Caco-2 (cell line): ENCODE data around the gene NCAM2. TPM values are rescaled to one million over a fixed set of nuclear protein-coding genes. Genes with fewer than 3 reads are reported as not detected.

Experiments used
- BruUV-seq: library from RNA; stranded (reverse); fragments of 400-500 nt; replicated peaks from 2 replicates; lab custom pipeline; 2021; lab: Mats Ljungman, UMichigan
- CTCF ChIA-PET: fragments of 300-600 bp; sonication (Branson Sonifier 250); formaldehyde crosslinking; loops from one replicate; lab custom pipeline; 2022; ENCODE audit warnings: antibody characterized with exemption; lab: Charles Lee
- POLR2A ChIA-PET: fragments of 300-600 bp; sonication (Branson Sonifier 250); formaldehyde crosslinking; loops from one replicate; lab custom pipeline; 2022; ENCODE audit warnings: antibody characterized with exemption; lab: Charles Lee
- DNase-seq, 2 experiments: peaks; one replicate each; pipeline versions ENCODE4 v3.0.0 to v3.0.0-alpha.2; 2020 to 2022
- H3K27me3 ChIP-seq: replicated peaks from 2 replicates; pipeline ENCODE4 v1.6.0; 2011; ENCODE audit warnings: low read length; ENCODE audit not compliant: control insufficient read depth, insufficient read depth
- H3K36me3 ChIP-seq: 2 replicates; pipeline ENCODE4 v1.5.1; 2011; ENCODE audit warnings: low read length; ENCODE audit not compliant: control insufficient read depth, insufficient read depth
- H3K4me1 ChIP-seq: fragments of 250-450 bp; sonication (Bioruptor Pico); 2 replicates; pipeline ENCODE4 v1.5.1; 2020; ENCODE audit warnings: mild to moderate bottlenecking
- H3K4me3 ChIP-seq: 2 replicates; pipeline ENCODE4 v1.5.1; 2011; ENCODE audit warnings: low read depth, mild to moderate bottlenecking, control low read depth, low read length
- H3K9me3 ChIP-seq: fragments of 250-450 bp; sonication (Bioruptor Pico); 2 replicates; pipeline ENCODE4 v1.5.1; 2020; ENCODE audit warnings: mild to moderate bottlenecking, moderate library complexity
- H3K27ac Mint-ChIP-seq: one replicate; pipeline ENCODE4 v1.8.0; 2022; ENCODE audit warnings: mixed read lengths; ENCODE audit not compliant: unreplicated experiment
- H3K27me3 Mint-ChIP-seq: one replicate; pipeline ENCODE4 v1.8.0; 2022; ENCODE audit warnings: mixed read lengths; ENCODE audit not compliant: insufficient read depth, unreplicated experiment
- H3K36me3 Mint-ChIP-seq: one replicate; pipeline ENCODE4 v1.8.0; 2022; ENCODE audit warnings: mild to moderate bottlenecking, mixed read lengths; ENCODE audit not compliant: insufficient read depth, unreplicated experiment
- H3K4me1 Mint-ChIP-seq: one replicate; pipeline ENCODE4 v1.8.0; 2022; ENCODE audit warnings: low read depth, mixed read lengths; ENCODE audit not compliant: unreplicated experiment
- H3K4me3 Mint-ChIP-seq: one replicate; pipeline ENCODE4 v1.8.0; 2022; ENCODE audit warnings: mild to moderate bottlenecking, moderate library complexity, mixed read lengths; ENCODE audit not compliant: unreplicated experiment
- H3K9me3 Mint-ChIP-seq: one replicate; pipeline ENCODE4 v1.8.0; 2022; ENCODE audit warnings: mixed read lengths; ENCODE audit not compliant: unreplicated experiment
- CTCF ChIP-seq, 2 experiments: fragments of 200-600 bp in 1 of 2; IDR thresholded peaks; 1 replicate in 1 of 2; 2 replicates in 1 of 2; pipeline versions ENCODE4 v1.5.1 to v1.8.0; 2011 to 2022; ENCODE audit warnings: antibody characterized with exemption in 1 of 2, control low read depth in 1 of 2, inconsistent platforms in 1 of 2, low read depth in 1 of 2, low read length in 1 of 2, mild to moderate bottlenecking in 1 of 2, moderate library complexity in 1 of 2; ENCODE audit not compliant: insufficient read depth in 1 of 2, severe bottlenecking in 1 of 2, unreplicated experiment in 1 of 2
- intact Hi-C: fragments of 100-400 bp; cut with micrococcal nuclease; formaldehyde crosslinking; loops from one replicate; pipeline ENCODE4 v1.10.0; 2022; ENCODE audit not compliant: unreplicated experiment
- total RNA-seq: library from RNA; stranded (reverse); gene quantifications from 2 replicates; pipeline ENCODE4 v1.2.3, GENCODE V29; 2022

NCAM2 gene
- total RNA-seq, 1 experiment from 2014 or later: not detected

- Histone ChIP-seq H3K36me3 (no peaks in the 10 kb centered on the region), H3K4me1 (no peaks in the 10 kb centered on the region), H3K9me3 (no peaks in the 10 kb centered on the region), H3K27me3 (no peaks in the 10 kb centered on the region), H3K4me3 (no peak overlapping the region)
- ChIA-PET CTCF (no interaction called here), POLR2A (no interaction called here)
- Mint-ChIP-seq H3K9me3 (no peaks in the 10 kb centered on the region), H3K4me1 (no peaks in the 10 kb centered on the region), H3K36me3 (no peaks in the 10 kb centered on the region), H3K4me3 (no peak overlapping the region), H3K27ac (no peak overlapping the region), H3K27me3 (peaks cover 2% of the 10 kb centered on the region)
- intact Hi-C loops: no loop called here
- no peak for DNase-seq
- no peak for TF ChIP-seq CTCF (IDR thresholded peaks at IDR 0.05; ENCODE audit: insufficient read depth in 1 of 2, low read depth in 1 of 2, low read length in 1 of 2, severe bottlenecking in 1 of 2, unreplicated experiment in 1 of 2)
- no TSS peak for BruUV-seq
Observed at GRCh38 chr21:21463456-21463855, 465.2 kb downstream of the NCAM2 start.

- no peaks in the 10 kb centered on the region for H3K4me1 ChIP-seq
- H3K9me3 ChIP-seq: no peaks in the 10 kb centered on the region
- no peaks in the 10 kb centered on the region for H3K27me3 ChIP-seq
- no peak for DNase-seq
- H3K36me3 Mint-ChIP-seq: no peaks in the 10 kb centered on the region
- no peaks in the 10 kb centered on the region for H3K9me3 Mint-ChIP-seq
- no peak overlapping the region for H3K27ac Mint-ChIP-seq
- no peak overlapping the region for H3K4me3 Mint-ChIP-seq
- no peaks in the 10 kb centered on the region for H3K4me1 Mint-ChIP-seq
- POLR2A ChIA-PET: no interaction called here
- BruUV-seq: no TSS peak
- CTCF ChIA-PET: no interaction called here
- H3K4me3 ChIP-seq: no peak overlapping the region
- peaks cover 2% of the 10 kb centered on the region for H3K27me3 Mint-ChIP-seq
- no peaks in the 10 kb centered on the region for H3K36me3 ChIP-seq
- intact Hi-C loops: no loop called here
- no peak for TF ChIP-seq CTCF (IDR thresholded peaks at IDR 0.05; ENCODE audit: insufficient read depth in 1 of 2, low read depth in 1 of 2, low read length in 1 of 2, severe bottlenecking in 1 of 2, unreplicated experiment in 1 of 2)
Observed at GRCh38 chr21:21464684-21465083, 466.5 kb downstream of the NCAM2 start.

- H3K36me3 Mint-ChIP-seq: no peaks in the 10 kb centered on the region
- ChIA-PET POLR2A (no interaction called here), CTCF (no interaction called here)
- H3K4me1 Mint-ChIP-seq: no peaks in the 10 kb centered on the region
- Histone ChIP-seq H3K9me3 (no peaks in the 10 kb centered on the region), H3K36me3 (no peaks in the 10 kb centered on the region), H3K4me1 (no peaks in the 10 kb centered on the region), H3K4me3 (no peak overlapping the region), H3K27me3 (no peaks in the 10 kb centered on the region)
- H3K27me3 Mint-ChIP-seq: peaks cover 2% of the 10 kb centered on the region
- H3K4me3 Mint-ChIP-seq: no peak overlapping the region
- H3K9me3 Mint-ChIP-seq: no peaks in the 10 kb centered on the region
- intact Hi-C loops: no loop called here
- DNase-seq: no peak
- no peak overlapping the region for H3K27ac Mint-ChIP-seq
- TF ChIP-seq CTCF (IDR thresholded peaks at IDR 0.05; ENCODE audit: insufficient read depth in 1 of 2, low read depth in 1 of 2, low read length in 1 of 2, severe bottlenecking in 1 of 2, unreplicated experiment in 1 of 2): no peak
- no TSS peak for BruUV-seq
Observed at GRCh38 chr21:21466752-21467151, 468.5 kb downstream of the NCAM2 start.
